Gastrocnemius medialis (tissue), 4 donors: Measurements from ENCODE around the gene PARD3B.

Experiments
- CTCF ChIP-seq, 5 experiments: fragments of 450-650 bp in 3 of 5; fragments of 200-600 bp in 2 of 5; sonication (generic) in 2 of 5; IDR thresholded peaks in 4 of 5; conservative IDR thresholded peaks in 1 of 5; 1 replicate in 4 of 5; 2 replicates in 1 of 5; pipeline ENCODE4 v1.5.1; 2016 to 2019; ENCODE audit warnings: antibody characterized with exemption in 5 of 5, mild to moderate bottlenecking in 3 of 5, moderate library complexity in 3 of 5
- POLR2A ChIP-seq, 2 donors: fragments of 450-650 bp; IDR thresholded peaks; one replicate each; pipeline ENCODE4 v1.6.1; 2017; ENCODE audit warnings: antibody characterized with exemption in 2 of 2, mild to moderate bottlenecking in 2 of 2, moderate library complexity in 2 of 2

DNA sequence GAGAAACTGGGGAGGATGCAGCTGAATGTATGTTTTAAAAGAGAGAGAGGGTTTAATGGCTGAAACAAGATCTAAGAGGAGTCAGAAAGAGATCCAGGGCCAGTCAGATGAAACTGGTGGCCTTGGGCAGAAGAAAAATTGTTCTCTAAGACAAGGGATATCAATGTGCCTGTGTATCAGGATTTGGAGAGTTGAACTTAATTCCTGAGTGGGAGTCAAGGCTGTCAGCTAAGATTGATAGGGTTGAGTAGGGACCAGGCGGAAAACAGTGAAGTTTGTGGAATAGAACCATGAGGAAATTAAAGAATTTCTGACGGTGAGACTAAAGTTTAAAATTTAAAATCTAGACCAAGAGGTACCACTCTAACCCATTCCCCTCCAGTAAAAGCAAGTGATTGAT lies 199.2 kb downstream of the PARD3B start:
- TF ChIP-seq CTCF (IDR thresholded peaks at IDR 0.05 in 4 of 5, conservative IDR thresholded peaks at IDR 0.05 in 1 of 5) (no peak), POLR2A (IDR thresholded peaks at IDR 0.05) (no peak)
